GM23338 (cell line): ENCODE results near the gene KDSR. TPM values are rescaled to one million over a fixed set of nuclear protein-coding genes. Genes with fewer than 3 reads are reported as not detected.

Experiments used
- ATAC-seq: fragments of 200-7000 bp; cut with Tn5 transposase; 3 replicates; pipeline ENCODE4 v1.9.1; 2020
- DNase-seq: peaks from one replicate; pipeline ENCODE4 v3.0.0-alpha.2; 2015; ENCODE audit warnings: low spot score
- H2AFZ ChIP-seq: fragments of 200-600 bp; sonication (generic); 2 replicates; pipeline ENCODE4 v1.8.0; 2016; ENCODE audit warnings: antibody characterized with exemption, mild to moderate bottlenecking, moderate library complexity
- H3F3A ChIP-seq: fragments of 200-600 bp; sonication (generic); replicated peaks from 2 replicates; pipeline ENCODE4 v1.8.0; 2017; ENCODE audit warnings: antibody characterized with exemption, mixed run types, low read depth
- H3K27ac ChIP-seq: fragments of 200-600 bp; sonication (generic); 2 replicates; pipeline ENCODE4 v1.6.1; 2016; ENCODE audit warnings: low read depth
- H3K27me3 ChIP-seq: fragments of 200-600 bp; sonication (generic); 2 replicates; pipeline ENCODE4 v1.8.0; 2016; ENCODE audit warnings: mild to moderate bottlenecking, mixed run types, moderate library complexity; ENCODE audit not compliant: insufficient read depth
- H3K36me3 ChIP-seq: fragments of 200-600 bp; sonication (generic); 2 replicates; pipeline ENCODE4 v1.8.0; 2016; ENCODE audit warnings: mild to moderate bottlenecking; ENCODE audit not compliant: insufficient read depth
- H3K4me1 ChIP-seq: fragments of 200-600 bp; sonication (generic); 2 replicates; pipeline ENCODE4 v1.8.0; 2016; ENCODE audit warnings: mild to moderate bottlenecking, moderate library complexity; ENCODE audit not compliant: insufficient read depth
- H3K4me2 ChIP-seq: fragments of 200-600 bp; sonication (generic); 2 replicates; pipeline ENCODE4 v1.7.1; 2017; ENCODE audit warnings: mixed run types
- H3K4me3 ChIP-seq: fragments of 200-600 bp; sonication (generic); 2 replicates; pipeline ENCODE4 v1.6.1; 2016; ENCODE audit warnings: mixed run types
- H3K79me2 ChIP-seq: fragments of 200-600 bp; sonication (generic); replicated peaks from 2 replicates; pipeline ENCODE4 v1.8.0; 2017; ENCODE audit warnings: mild to moderate bottlenecking; ENCODE audit not compliant: insufficient read depth
- H3K9me2 ChIP-seq: fragments of 200-600 bp; sonication (generic); 2 replicates; pipeline ENCODE4 v1.8.0; 2017; ENCODE audit not compliant: insufficient read depth
- H4K20me1 ChIP-seq: fragments of 200-600 bp; sonication (generic); replicated peaks from 2 replicates; pipeline ENCODE4 v1.8.0; 2017; ENCODE audit warnings: mild to moderate bottlenecking; ENCODE audit not compliant: insufficient read depth
- H3K27ac Mint-ChIP-seq: 2 replicates; pipeline ENCODE4 v1.8.0; 2020; ENCODE audit warnings: inconsistent platforms, mild to moderate bottlenecking, moderate library complexity, mixed read lengths
- H3K27me3 Mint-ChIP-seq: 3 replicates; pipeline ENCODE4 v1.8.0; 2022; ENCODE audit warnings: low read depth, mild to moderate bottlenecking, moderate library complexity, mixed read lengths, inconsistent platforms; ENCODE audit not compliant: insufficient read depth, poor library complexity
- H3K36me3 Mint-ChIP-seq: 3 replicates; pipeline ENCODE4 v1.8.0; 2021; ENCODE audit warnings: low read depth, mild to moderate bottlenecking, inconsistent platforms, moderate library complexity, mixed read lengths
- H3K4me1 Mint-ChIP-seq: 3 replicates; pipeline ENCODE4 v1.8.0; 2020; ENCODE audit warnings: mild to moderate bottlenecking, inconsistent platforms, mixed read lengths
- H3K4me3 Mint-ChIP-seq: 3 replicates; pipeline ENCODE4 v1.8.0; 2021; ENCODE audit warnings: moderate library complexity, mild to moderate bottlenecking, inconsistent platforms, mixed read lengths
- H3K9me3 Mint-ChIP-seq: 3 replicates; pipeline ENCODE4 v1.8.0; 2020; ENCODE audit warnings: moderate library complexity, mild to moderate bottlenecking, inconsistent platforms, mixed read lengths
- CREB1 ChIP-seq: fragments of 250-450 bp; sonication (Bioruptor Pico); IDR thresholded peaks from 2 replicates; pipeline ENCODE4 v1.5.0; 2020; ENCODE audit warnings: low read depth, mild to moderate bottlenecking, moderate library complexity
- EZH2 ChIP-seq: fragments of 200-600 bp; sonication (generic); IDR thresholded peaks from one replicate; pipeline ENCODE4 v1.8.0; 2017; ENCODE audit warnings: antibody characterized with exemption, mild to moderate bottlenecking, low read depth; ENCODE audit not compliant: unreplicated experiment
- EZH2phosphoT487 ChIP-seq: fragments of 200-600 bp; sonication (generic); IDR thresholded peaks from one replicate; pipeline ENCODE4 v1.8.1; 2018; ENCODE audit warnings: antibody characterized with exemption; ENCODE audit not compliant: unreplicated experiment
- JUNB ChIP-seq: IDR thresholded peaks from one replicate; pipeline ENCODE4 v1.6.1; 2016; ENCODE audit warnings: antibody characterized with exemption; ENCODE audit not compliant: unreplicated experiment
- NANOG ChIP-seq: IDR thresholded peaks from 2 replicates; pipeline ENCODE4 v1.6.1; 2016; ENCODE audit warnings: antibody characterized with exemption, borderline replicate concordance
- POLR2AphosphoS5 ChIP-seq: IDR thresholded peaks from 2 replicates; pipeline ENCODE4 v1.6.1; 2016; ENCODE audit warnings: antibody characterized with exemption, low read depth
- STAT1 ChIP-seq: IDR thresholded peaks from one replicate; pipeline ENCODE4 v1.6.1; 2016; ENCODE audit warnings: antibody characterized with exemption; ENCODE audit not compliant: unreplicated experiment
- ZNF114 ChIP-seq: fragments of 250-450 bp; sonication (Bioruptor Pico); IDR thresholded peaks from 2 replicates; pipeline ENCODE4 v1.5.0; 2020; ENCODE audit warnings: mild to moderate bottlenecking, moderate library complexity
- ZNF331 ChIP-seq: fragments of 250-450 bp; sonication (Bioruptor Pico); IDR thresholded peaks from 2 replicates; pipeline ENCODE4 v1.5.0; 2020; ENCODE audit warnings: low read depth, mild to moderate bottlenecking, moderate library complexity
- polyA plus RNA-seq: library from polyadenylated mRNA; unstranded; fragments of >200 nt; fragmentation: Nextera tagmentation; extraction: Ambion mirVana; gene quantifications from 2 replicates; pipeline ENCODE4 v1.2.1, GENCODE V29; 2016
- total RNA-seq: library from RNA; depleted of rRNA; stranded (reverse); fragments of >200 nt; shearing (Covaris generic); gene quantifications from 2 replicates; pipeline ENCODE4 v1.2.3, GENCODE V29; 2014
- TF ChIP-seq, protein P1 (sequence below), 2 experiments: fragments of 200-600 bp in 1 of 2; sonication (generic) in 1 of 2; conservative IDR thresholded peaks; 2 replicates each; pipeline versions ENCODE4 v1.5.1 to v1.6.1; 2016 to 2017; ENCODE audit warnings: antibody characterized with exemption in 2 of 2, low read depth in 2 of 2, mild to moderate bottlenecking in 2 of 2, moderate library complexity in 1 of 2
- TF ChIP-seq, protein P2 (sequence below): IDR thresholded peaks from 2 replicates; pipeline ENCODE4 v1.6.1; 2016; ENCODE audit warnings: antibody characterized with exemption
- TF ChIP-seq, protein P3 (sequence below): IDR thresholded peaks from one replicate; pipeline ENCODE4 v1.6.1; 2018; ENCODE audit warnings: antibody characterized with exemption; ENCODE audit not compliant: unreplicated experiment
- TF ChIP-seq, protein P4 (sequence below): fragments of 250-450 bp; sonication (Bioruptor Pico); IDR thresholded peaks from 2 replicates; pipeline ENCODE4 v1.5.0; 2020; ENCODE audit warnings: mild to moderate bottlenecking, moderate library complexity

KDSR gene
- total and polyA plus RNA-seq, 2 experiments from 2014 or later, result 23.7 to 36.3 TPM

DNA sequence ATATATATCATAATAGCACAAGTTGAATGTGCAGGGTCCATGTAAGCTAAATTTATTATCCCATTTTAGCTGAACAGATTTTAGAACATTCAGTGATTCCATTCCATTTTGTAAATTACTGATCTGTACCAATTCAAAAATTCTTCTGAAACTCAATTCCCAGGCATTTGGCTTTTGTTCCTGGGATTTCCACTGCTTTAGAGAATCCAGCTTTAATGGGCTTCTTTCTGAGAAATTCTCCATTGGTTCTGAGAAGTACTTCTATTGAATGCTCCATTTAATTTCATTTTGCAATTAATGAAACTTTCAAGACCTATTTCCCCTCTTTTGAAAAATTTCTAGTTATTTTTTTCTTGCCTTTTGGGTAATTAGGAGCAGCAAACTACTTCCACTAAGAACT lies 84.2 kb downstream of the KDSR start:
- Mint-ChIP-seq H3K27ac (no peak overlapping the region), H3K27me3 (peaks cover 4% of the 10 kb centered on the region), H3K4me3 (no peak overlapping the region)

More for the DNA sequence above, 84.2 kb downstream of the KDSR start:
- Histone ChIP-seq H3K27ac (no peak overlapping the region), H3F3A (no peaks in the 10 kb centered on the region), H3K4me3 (no peak overlapping the region), H3K4me2 (no peak overlapping the region), H3K36me3 (no peaks in the 10 kb centered on the region), H3K4me1 (no peaks in the 10 kb centered on the region; the same call in 1 of the 2 replicates), H3K79me2 (no peaks in the 10 kb centered on the region), H2AFZ (no peak overlapping the region), H3K27me3 (no peaks in the 10 kb centered on the region), H4K20me1 (no peaks in the 10 kb centered on the region), H3K9me2 (no peaks in the 10 kb centered on the region)
- ATAC-seq, result no peak
- peaks cover 9% of the 10 kb centered on the region for H3K4me1 Mint-ChIP-seq
- TF ChIP-seq POLR2AphosphoS5, result no peak
- TF ChIP-seq CREB1, result no peak
- no peak for TF ChIP-seq JUNB
- no peak for TF ChIP-seq EZH2phosphoT487
- TF ChIP-seq, protein P1, sequence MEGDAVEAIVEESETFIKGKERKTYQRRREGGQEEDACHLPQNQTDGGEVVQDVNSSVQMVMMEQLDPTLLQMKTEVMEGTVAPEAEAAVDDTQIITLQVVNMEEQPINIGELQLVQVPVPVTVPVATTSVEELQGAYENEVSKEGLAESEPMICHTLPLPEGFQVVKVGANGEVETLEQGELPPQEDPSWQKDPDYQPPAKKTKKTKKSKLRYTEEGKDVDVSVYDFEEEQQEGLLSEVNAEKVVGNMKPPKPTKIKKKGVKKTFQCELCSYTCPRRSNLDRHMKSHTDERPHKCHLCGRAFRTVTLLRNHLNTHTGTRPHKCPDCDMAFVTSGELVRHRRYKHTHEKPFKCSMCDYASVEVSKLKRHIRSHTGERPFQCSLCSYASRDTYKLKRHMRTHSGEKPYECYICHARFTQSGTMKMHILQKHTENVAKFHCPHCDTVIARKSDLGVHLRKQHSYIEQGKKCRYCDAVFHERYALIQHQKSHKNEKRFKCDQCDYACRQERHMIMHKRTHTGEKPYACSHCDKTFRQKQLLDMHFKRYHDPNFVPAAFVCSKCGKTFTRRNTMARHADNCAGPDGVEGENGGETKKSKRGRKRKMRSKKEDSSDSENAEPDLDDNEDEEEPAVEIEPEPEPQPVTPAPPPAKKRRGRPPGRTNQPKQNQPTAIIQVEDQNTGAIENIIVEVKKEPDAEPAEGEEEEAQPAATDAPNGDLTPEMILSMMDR (conservative IDR thresholded peaks at IDR 0.05; ENCODE audit: low read depth in 2 of 2), result no peak
- no peak for TF ChIP-seq EZH2
- TF ChIP-seq, protein P2, sequence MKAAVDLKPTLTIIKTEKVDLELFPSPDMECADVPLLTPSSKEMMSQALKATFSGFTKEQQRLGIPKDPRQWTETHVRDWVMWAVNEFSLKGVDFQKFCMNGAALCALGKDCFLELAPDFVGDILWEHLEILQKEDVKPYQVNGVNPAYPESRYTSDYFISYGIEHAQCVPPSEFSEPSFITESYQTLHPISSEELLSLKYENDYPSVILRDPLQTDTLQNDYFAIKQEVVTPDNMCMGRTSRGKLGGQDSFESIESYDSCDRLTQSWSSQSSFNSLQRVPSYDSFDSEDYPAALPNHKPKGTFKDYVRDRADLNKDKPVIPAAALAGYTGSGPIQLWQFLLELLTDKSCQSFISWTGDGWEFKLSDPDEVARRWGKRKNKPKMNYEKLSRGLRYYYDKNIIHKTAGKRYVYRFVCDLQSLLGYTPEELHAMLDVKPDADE, result no peak
- TF ChIP-seq, protein P3, sequence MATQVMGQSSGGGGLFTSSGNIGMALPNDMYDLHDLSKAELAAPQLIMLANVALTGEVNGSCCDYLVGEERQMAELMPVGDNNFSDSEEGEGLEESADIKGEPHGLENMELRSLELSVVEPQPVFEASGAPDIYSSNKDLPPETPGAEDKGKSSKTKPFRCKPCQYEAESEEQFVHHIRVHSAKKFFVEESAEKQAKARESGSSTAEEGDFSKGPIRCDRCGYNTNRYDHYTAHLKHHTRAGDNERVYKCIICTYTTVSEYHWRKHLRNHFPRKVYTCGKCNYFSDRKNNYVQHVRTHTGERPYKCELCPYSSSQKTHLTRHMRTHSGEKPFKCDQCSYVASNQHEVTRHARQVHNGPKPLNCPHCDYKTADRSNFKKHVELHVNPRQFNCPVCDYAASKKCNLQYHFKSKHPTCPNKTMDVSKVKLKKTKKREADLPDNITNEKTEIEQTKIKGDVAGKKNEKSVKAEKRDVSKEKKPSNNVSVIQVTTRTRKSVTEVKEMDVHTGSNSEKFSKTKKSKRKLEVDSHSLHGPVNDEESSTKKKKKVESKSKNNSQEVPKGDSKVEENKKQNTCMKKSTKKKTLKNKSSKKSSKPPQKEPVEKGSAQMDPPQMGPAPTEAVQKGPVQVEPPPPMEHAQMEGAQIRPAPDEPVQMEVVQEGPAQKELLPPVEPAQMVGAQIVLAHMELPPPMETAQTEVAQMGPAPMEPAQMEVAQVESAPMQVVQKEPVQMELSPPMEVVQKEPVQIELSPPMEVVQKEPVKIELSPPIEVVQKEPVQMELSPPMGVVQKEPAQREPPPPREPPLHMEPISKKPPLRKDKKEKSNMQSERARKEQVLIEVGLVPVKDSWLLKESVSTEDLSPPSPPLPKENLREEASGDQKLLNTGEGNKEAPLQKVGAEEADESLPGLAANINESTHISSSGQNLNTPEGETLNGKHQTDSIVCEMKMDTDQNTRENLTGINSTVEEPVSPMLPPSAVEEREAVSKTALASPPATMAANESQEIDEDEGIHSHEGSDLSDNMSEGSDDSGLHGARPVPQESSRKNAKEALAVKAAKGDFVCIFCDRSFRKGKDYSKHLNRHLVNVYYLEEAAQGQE, result no peak
- no peak for TF ChIP-seq STAT1
- no peak for TF ChIP-seq NANOG
- no peak for TF ChIP-seq ZNF331 (CRISPR knock-in tag)
- TF ChIP-seq ZNF114 (CRISPR knock-in tag), result no peak
- TF ChIP-seq, protein P4, sequence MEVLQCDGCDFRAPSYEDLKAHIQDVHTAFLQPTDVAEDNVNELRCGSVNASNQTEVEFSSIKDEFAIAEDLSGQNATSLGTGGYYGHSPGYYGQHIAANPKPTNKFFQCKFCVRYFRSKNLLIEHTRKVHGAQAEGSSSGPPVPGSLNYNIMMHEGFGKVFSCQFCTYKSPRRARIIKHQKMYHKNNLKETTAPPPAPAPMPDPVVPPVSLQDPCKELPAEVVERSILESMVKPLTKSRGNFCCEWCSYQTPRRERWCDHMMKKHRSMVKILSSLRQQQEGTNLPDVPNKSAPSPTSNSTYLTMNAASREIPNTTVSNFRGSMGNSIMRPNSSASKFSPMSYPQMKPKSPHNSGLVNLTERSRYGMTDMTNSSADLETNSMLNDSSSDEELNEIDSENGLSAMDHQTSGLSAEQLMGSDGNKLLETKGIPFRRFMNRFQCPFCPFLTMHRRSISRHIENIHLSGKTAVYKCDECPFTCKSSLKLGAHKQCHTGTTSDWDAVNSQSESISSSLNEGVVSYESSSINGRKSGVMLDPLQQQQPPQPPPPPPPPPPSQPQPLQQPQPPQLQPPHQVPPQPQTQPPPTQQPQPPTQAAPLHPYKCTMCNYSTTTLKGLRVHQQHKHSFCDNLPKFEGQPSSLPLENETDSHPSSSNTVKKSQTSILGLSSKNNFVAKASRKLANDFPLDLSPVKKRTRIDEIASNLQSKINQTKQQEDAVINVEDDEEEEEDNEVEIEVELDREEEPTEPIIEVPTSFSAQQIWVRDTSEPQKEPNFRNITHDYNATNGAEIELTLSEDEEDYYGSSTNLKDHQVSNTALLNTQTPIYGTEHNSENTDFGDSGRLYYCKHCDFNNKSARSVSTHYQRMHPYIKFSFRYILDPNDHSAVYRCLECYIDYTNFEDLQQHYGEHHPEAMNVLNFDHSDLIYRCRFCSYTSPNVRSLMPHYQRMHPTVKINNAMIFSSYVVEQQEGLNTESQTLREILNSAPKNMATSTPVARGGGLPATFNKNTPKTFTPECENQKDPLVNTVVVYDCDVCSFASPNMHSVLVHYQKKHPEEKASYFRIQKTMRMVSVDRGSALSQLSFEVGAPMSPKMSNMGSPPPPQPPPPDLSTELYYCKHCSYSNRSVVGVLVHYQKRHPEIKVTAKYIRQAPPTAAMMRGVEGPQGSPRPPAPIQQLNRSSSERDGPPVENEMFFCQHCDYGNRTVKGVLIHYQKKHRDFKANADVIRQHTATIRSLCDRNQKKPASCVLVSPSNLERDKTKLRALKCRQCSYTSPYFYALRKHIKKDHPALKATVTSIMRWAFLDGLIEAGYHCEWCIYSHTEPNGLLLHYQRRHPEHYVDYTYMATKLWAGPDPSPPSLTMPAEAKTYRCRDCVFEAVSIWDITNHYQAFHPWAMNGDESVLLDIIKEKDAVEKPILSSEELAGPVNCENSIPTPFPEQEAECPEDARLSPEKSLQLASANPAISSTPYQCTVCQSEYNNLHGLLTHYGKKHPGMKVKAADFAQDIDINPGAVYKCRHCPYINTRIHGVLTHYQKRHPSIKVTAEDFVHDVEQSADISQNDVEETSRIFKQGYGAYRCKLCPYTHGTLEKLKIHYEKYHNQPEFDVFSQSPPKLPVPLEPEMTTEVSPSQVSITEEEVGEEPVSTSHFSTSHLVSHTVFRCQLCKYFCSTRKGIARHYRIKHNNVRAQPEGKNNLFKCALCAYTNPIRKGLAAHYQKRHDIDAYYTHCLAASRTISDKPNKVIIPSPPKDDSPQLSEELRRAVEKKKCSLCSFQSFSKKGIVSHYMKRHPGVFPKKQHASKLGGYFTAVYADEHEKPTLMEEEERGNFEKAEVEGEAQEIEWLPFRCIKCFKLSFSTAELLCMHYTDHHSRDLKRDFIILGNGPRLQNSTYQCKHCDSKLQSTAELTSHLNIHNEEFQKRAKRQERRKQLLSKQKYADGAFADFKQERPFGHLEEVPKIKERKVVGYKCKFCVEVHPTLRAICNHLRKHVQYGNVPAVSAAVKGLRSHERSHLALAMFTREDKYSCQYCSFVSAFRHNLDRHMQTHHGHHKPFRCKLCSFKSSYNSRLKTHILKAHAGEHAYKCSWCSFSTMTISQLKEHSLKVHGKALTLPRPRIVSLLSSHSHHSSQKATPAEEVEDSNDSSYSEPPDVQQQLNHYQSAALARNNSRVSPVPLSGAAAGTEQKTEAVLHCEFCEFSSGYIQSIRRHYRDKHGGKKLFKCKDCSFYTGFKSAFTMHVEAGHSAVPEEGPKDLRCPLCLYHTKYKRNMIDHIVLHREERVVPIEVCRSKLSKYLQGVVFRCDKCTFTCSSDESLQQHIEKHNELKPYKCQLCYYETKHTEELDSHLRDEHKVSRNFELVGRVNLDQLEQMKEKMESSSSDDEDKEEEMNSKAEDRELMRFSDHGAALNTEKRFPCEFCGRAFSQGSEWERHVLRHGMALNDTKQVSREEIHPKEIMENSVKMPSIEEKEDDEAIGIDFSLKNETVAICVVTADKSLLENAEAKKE (CRISPR knock-in tag), result no peak
- DNase-seq, result no peak
- H3K9me3 Mint-ChIP-seq, result no peaks in the 10 kb centered on the region
- no peaks in the 10 kb centered on the region for H3K36me3 Mint-ChIP-seq
